Effector memory CD8-positive, alpha-beta T cell (primary cell): ENCODE measurements around the gene C16orf74.

Experiments used
- ATAC-seq: fragments of 150-1000 bp; cut with Tn5 transposase; replicated peaks from 2 replicates; pipeline ENCODE4 v1.10.0; 2021; ENCODE audit warnings: mild to moderate bottlenecking, moderate library complexity
- DNase-seq, 3 experiments: peaks; one replicate each; pipeline ENCODE4 v3.0.0; 2021
- H3K27ac Mint-ChIP-seq, 2 donors: one replicate each; pipeline ENCODE4 v1.8.0; 2022; ENCODE audit warnings: mild to moderate bottlenecking in 2 of 2, mixed read lengths in 2 of 2, moderate library complexity in 2 of 2
- H3K27me3 Mint-ChIP-seq, 2 donors: one replicate each; pipeline ENCODE4 v1.8.0; 2022; ENCODE audit warnings: mixed read lengths in 2 of 2
- H3K36me3 Mint-ChIP-seq: one replicate; pipeline ENCODE4 v1.8.0; 2022; ENCODE audit warnings: mild to moderate bottlenecking, moderate library complexity, mixed read lengths; ENCODE audit not compliant: insufficient read depth
- H3K4me1 Mint-ChIP-seq, 2 donors: one replicate each; pipeline ENCODE4 v1.8.0; 2022; ENCODE audit warnings: low read depth in 2 of 2, mixed read lengths in 2 of 2
- H3K4me3 Mint-ChIP-seq, 2 donors: one replicate each; pipeline ENCODE4 v1.8.0; 2022; ENCODE audit warnings: mild to moderate bottlenecking in 2 of 2, mixed read lengths in 2 of 2, moderate library complexity in 2 of 2
- H3K9me3 Mint-ChIP-seq, 2 donors: one replicate each; pipeline ENCODE4 v1.8.0; 2022; ENCODE audit warnings: mixed read lengths in 2 of 2

C16orf74 gene

GRCh38 chr16:85661740-85662481 lies 89.0 kb downstream of the C16orf74 start:
- H3K9me3 Mint-ChIP-seq = no peaks in the 10 kb centered on the region
- ATAC-seq = no peak
- H3K36me3 Mint-ChIP-seq = peaks cover 43% of the 10 kb centered on the region

DNA sequence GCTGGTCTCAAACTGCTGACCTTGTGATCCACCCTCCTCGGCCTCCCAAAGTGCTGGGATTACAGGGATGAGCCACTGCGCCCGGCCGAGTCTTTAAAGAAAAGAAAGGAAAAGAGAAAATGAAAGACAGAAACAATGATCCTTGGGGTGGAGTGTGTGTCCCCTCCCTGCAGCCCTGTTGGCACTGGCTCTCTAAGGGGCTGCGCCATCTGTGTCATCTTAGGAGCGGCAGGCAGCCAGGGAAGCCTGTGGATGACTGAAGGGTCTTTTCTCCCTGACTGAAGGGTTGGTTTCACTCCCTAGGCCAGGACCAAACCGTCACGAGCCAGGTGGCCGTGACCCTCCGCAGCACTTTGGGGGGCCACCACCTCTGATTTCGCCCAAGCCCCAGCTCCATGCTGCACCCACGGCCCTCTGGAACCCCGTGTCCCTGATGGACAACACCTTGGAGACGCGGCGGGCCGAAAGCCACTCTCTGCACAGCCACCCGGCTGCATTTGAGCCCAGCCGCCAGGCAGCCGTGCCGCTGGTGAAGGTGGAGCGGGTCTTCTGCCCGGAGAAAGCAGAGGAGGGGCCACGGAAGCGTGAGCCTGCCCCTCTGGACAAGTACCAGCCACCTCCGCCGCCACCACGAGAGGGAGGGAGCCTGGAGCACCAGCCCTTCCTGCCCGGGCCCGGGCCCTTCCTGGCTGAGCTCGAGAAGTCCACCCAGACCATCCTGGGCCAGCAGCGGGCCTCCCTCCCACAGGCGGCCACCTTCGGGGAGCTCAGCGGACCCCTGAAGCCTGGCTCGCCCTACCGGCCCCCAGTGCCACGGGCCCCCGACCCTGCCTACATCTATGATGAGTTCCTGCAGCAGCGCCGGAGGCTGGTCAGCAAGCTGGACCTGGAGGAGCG lies 89.8 kb downstream of the C16orf74 start:
- Mint-ChIP-seq H3K9me3 (no peaks in the 10 kb centered on the region), H3K27ac (no peak overlapping the region), H3K4me1 (peaks cover 2 to 5% of the 10 kb centered on the region in 2 donors), H3K36me3 (peaks cover 50% of the 10 kb centered on the region), H3K27me3 (no peaks in the 10 kb centered on the region), H3K4me3 (no peak overlapping the region)
- ATAC-seq (no peak), DNase-seq (no peak)

More at GRCh38 chr16:85661740-85662481, 89.0 kb downstream of the C16orf74 start:
- Mint-ChIP-seq H3K27ac (no peak overlapping the region), H3K4me3 (no peak overlapping the region), H3K4me1 (peaks cover 2 to 5% of the 10 kb centered on the region in 2 donors), H3K27me3 (no peaks in the 10 kb centered on the region)
- DNase-seq = no peak

- Mint-ChIP-seq H3K27ac (peak overlapping the region; percentile 77 to 79), H3K27me3 (no peaks in the 10 kb centered on the region), H3K4me3 (no peak overlapping the region), H3K9me3 (no peaks in the 10 kb centered on the region), H3K36me3 (peaks cover 54% of the 10 kb centered on the region), H3K4me1 (peaks cover 2 to 5% of the 10 kb centered on the region in 2 donors)
- DNase-seq (peak; percentile 54 to 64 (median 58)), ATAC-seq (peak; percentile 84)
These were observed 90.9 kb downstream of the C16orf74 start for GRCh38 chr16:85659805-85660511.

- H3K27me3 Mint-ChIP-seq = no peaks in the 10 kb centered on the region
- H3K4me3 Mint-ChIP-seq = no peak overlapping the region
- DNase-seq (no peak), ATAC-seq (no peak)
- peaks cover 57% of the 10 kb centered on the region for H3K36me3 Mint-ChIP-seq
- H3K4me1 Mint-ChIP-seq = peaks cover 2 to 5% of the 10 kb centered on the region in 2 donors
- no peaks in the 10 kb centered on the region for H3K9me3 Mint-ChIP-seq
- peak overlapping the region; percentile 77 to 79 for H3K27ac Mint-ChIP-seq
These were observed 91.6 kb downstream of the C16orf74 start for GRCh38 chr16:85659336-85659735.

- Mint-ChIP-seq H3K4me1 (peaks cover 2 to 5% of the 10 kb centered on the region in 2 donors), H3K27me3 (no peaks in the 10 kb centered on the region), H3K4me3 (no peak overlapping the region), H3K9me3 (no peaks in the 10 kb centered on the region), H3K27ac (peak overlapping the region in 1 of 2 donors; percentile 53), H3K36me3 (peaks cover 54% of the 10 kb centered on the region)
- DNase-seq = no peak
- no peak for ATAC-seq
These were observed 92.2 kb downstream of the C16orf74 start for GRCh38 chr16:85658504-85659326.

GRCh38 chr16:85657996-85658395 lies 92.9 kb downstream of the C16orf74 start:
- Mint-ChIP-seq H3K27me3 (no peaks in the 10 kb centered on the region), H3K9me3 (no peaks in the 10 kb centered on the region), H3K4me3 (no peak overlapping the region), H3K27ac (peak overlapping the region in 1 of 2 donors; percentile 53), H3K4me1 (peaks cover 2 to 5% of the 10 kb centered on the region in 2 donors), H3K36me3 (peaks cover 48% of the 10 kb centered on the region)
- DNase-seq = no peak
- ATAC-seq = no peak
